GM19463 (cell line): ENCODE results near the gene SELENOV.

Experiments
- ATAC-seq: cut with Tn5 transposase; IDR thresholded peaks from one replicate; pipeline ENCODE4 v1.9.1; 2021; ENCODE audit warnings: mild to moderate bottlenecking, moderate library complexity; ENCODE audit not compliant: unreplicated experiment

SELENOV gene

DNA sequence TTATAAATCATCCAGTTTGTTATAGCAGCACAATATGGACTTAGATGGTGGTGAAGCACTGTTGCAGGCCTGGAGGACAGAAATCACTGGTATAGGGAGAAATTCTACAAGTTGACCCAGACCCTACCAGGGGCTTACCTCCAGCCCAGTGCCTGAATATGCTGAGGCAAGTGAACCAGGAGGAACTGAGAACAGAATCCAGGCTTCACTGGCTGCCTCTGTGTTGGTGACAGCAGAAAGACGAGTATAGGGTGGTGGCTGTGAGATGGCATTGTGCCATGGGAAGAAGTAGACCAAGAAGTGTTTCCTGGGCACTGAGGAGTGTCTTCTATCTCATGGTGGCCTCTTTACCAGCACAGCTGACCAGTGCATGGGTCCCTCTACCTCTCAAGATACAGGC, 40.9 kb downstream of the SELENOV start:
- ATAC-seq: no peak

- ATAC-seq: peak; percentile 42
These were observed 43.1 kb downstream of the SELENOV start for GRCh38 chr19:39557811-39558623.

DNA sequence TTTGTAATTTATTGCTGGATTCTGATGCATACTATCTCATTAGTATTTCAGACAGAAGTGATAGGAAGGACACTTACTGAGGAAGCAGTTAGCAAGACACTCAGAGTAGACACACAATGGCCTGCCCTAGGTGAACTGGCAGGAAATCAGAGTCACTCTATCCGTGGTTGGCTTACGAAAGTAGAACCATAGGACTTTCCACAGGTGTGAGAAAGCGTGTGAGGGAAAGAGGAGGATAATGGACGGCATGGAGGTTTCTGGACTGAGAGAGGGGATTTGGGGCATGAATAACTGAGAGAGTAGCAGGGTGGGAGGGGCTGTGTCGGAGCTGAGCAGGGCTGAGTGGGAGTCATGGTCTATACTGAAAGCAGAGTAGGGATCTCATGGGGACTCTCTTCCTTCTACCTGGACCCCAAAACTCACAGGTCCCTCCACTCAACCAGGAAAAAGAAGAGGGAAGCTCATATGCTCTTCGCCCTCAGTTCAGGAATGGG, 43.7 kb downstream of the SELENOV start:
- ATAC-seq: no peak

GRCh38 chr19:39563408-39563807, 48.5 kb downstream of the SELENOV start:
- ATAC-seq: no peak

DNA sequence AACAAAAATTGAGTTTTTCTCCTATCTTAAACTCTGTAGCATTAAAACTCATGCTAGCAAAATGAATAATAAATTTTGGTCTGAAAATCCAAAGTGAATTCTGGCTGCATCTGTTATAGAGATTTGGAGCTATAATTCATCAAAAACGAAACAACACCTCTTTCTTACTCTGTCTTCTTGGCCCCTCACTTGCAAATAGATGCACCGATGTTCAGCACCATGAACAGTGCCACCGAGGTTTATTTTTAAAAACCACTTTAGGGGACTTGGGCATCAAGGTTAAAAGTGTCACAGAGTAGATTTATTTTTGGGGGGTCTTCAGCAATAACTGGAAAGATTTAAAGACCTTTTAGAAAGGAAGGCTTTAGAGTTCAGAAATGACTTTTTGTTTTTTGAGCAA, 51.1 kb downstream of the SELENOV start:
- ATAC-seq: no peak

DNA sequence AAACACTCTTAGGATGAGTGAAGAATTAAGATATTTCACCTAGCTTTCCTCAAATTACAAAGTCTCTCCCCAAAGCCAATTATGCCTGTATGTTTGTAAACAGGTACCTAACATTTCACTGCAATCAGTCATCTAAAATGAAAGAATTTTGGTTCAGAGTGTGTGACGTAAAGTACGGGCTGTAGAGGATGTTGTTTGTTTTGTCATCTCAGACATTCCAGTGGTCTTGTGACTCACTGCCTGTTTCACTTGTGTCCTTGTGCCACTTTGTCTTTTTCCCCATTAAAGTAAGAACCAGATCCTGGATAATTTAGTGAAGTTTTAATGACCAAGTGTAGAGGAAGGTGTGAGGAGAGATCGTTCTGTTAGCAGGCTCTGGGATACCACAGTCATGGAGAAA, 53.7 kb downstream of the SELENOV start:
- no peak for ATAC-seq
